SK-MEL-5 (cell line): Measurements from ENCODE around the gene ATP9B. TPM values are rescaled to one million over a fixed set of nuclear protein-coding genes. Genes with fewer than 3 reads are reported as not detected.
"Not testable (repeated sequence)": the region's sequence is repeated elsewhere in the genome, so short reads cannot be mapped to it uniquely, and the experiment has no call there.

Experiments used
- DNase-seq: peaks from one replicate; pipeline ENCODE4 v3.0.0-alpha.2; 2016; ENCODE audit warnings: low read depth, low spot score
- in situ Hi-C: cut with HindIII; loops from 2 replicates; pipeline ENCODE4 v1.10.0; 2016; ENCODE audit warnings: low sequenced_read_pairs, high pct_unique_total_duplicates, low pct_unique_long_range_greater_than_20kb
- total RNA-seq: library from RNA; depleted of rRNA; stranded (reverse); fragments of >200 nt; shearing (Covaris generic); gene quantifications from 2 replicates; pipeline ENCODE4 v1.2.3, GENCODE V29; 2014

The ATP9B gene
- total RNA-seq, 1 experiment from 2014 or later, result 6.8 TPM

DNA sequence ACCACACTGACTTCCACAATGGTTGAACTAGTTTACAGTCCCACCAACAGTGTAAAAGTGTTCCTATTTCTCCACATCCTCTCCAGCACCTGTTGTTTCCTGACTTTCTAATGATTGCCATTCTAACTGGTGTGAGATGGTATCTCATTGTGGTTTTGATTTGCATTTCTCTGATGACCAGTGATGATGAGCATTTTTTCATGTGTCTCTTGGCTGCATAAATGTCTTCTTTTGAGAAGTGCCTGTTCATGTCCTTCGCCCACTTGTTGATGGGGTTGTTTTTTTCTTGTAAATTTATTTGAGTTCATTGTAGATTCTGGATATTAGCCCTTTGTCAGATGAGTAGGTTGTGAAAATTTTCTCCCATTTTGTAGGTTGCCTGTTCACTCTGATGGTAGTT lies 216.0 kb downstream of the ATP9B start:
- in situ Hi-C loops, result not testable (repeated sequence)

DNA sequence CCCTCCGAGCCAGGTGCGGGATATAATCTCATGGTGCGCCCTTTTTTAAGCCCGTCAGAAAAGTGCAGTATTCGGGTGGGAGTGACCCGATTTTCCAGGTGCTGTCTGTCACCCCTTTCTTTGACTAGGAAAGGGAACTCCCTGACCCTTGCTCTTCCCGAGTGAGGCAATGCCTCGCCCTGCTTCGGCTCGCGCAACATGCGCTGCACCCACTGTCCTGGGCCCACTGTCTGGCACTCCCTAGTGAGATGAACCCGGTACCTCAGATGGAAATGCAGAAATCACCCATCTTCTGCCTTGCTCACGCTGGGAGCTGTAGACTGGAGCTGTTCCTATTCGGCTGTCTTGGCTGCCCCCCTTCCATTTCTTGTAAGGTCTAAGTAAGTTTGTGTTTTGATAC lies 221.2 kb downstream of the ATP9B start:
- in situ Hi-C loops, DNase-seq: not testable (repeated sequence)

More for the DNA sequence above, 216.0 kb downstream of the ATP9B start:
- not testable (repeated sequence) for DNase-seq

DNA sequence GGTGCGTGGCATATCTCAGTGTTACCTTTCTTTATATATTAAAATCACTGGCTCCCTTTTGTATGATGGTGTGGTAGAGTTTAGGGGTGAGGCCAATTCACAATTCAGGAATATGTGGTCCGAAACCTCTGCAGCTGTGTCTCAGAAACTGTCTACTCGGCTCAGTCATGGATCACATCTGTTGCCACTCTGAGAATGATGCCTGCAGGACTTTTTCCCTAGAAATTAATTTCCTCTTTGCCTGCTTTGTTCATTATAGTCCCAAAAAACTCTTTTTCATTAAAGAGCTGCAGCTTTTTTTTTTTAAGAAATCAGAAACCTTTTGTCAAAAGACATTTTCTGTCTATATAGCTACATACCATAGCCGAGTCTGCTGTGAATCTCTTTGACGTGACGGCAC lies 221.7 kb downstream of the ATP9B start:
- no peak for DNase-seq
- in situ Hi-C loops, result no loop called here

DNA sequence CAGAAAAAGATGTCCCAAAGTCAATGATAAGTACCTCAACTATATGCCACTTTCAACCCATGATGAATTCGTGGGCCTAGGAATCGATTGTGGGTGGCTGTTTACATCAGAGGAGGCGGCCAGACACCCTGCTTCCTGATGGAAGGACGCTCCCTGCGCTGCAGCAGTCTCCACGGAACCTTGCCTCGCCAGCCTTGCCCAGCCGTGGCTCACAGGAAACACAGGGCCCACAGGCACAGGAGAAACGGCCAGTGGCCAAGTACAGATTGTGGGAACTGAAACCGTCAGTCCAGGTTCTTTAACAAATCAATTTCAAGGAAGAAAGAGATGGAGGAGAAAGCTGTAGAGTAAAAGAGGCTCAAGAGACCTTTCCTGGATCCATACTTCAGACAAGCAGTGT lies 225.0 kb downstream of the ATP9B start:
- DNase-seq, result no peak
- in situ Hi-C loops, result no loop called here

DNA sequence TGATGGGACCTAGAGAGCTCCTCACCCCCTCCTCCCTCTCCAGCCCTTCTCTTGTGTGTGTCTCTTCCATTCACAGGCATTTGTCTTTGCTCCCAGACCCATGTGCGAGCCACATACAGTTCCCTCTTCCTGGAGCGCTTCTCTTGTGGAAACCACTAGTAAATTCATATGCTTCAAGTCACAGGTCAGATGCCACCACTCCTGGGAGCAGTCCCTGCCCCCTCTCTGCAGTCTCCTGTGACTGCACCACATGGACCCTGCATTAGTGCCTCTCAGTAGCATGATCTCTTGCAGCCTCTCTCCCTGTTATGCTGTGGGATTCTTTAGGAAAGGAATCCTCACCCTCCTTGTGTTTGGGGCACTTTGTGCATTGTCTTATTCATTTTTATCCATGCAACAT lies 230.1 kb downstream of the ATP9B start:
- in situ Hi-C loops, result no loop called here
- no peak for DNase-seq

DNA sequence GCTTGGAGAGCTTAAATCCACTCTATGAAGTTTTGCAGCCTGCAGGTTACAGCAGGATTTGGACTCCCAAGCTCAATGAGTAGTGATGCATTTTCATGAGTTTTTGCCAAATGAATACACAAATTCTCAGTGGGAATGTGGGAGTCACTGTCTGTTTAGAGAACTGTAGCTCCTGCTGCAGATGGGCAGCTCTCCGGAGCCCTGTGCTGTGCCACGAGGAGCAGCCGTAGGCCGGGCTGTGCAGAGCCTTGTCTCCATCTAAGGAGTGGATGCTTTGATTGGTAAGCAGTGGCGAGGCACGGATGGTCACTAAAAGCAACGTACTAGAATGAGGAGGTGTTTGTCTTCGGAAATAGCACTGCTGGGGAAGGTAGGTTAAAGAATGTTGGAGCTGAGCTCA lies 230.5 kb downstream of the ATP9B start:
- in situ Hi-C loops, result no loop called here
- DNase-seq, result no peak

DNA sequence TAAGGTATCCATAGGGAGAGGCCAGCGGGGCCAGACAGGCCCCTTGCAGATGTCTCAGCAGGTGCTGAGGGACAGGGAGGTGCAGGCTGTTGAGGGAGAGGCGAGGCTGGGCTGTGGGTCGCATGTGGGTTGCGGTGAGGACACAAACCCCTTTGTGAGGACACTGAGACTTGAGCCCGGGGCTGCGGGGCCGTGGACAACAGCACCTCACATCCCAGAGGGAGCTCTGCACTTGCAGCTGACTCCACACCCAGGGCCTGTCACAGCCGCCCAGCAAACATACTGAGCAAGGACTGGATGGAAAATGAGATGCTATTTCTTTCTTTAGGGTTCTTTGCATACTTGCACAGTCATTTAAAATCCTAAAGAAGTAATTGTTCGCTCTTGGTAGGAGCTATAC lies 231.2 kb downstream of the ATP9B start:
- no peak for DNase-seq
- in situ Hi-C loops, result no loop called here

DNA sequence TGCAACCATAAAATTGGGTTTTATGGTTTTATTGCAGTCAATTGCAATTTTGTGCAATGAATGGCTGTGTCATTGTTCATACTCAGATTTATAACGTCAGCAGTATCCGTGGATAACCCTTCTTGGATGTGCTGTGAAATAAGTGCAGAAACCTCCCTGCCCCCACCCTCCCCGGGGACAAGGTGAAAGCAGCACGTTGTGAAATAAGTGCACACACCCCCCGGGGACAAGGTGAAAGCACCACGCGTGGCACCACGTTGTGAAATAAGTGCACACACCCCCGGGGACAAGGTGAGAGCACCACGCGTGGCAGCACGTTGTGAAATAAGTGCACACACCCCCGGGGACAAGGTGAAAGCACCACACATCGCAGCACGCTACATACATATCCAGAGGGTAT lies 232.9 kb downstream of the ATP9B start:
- DNase-seq, result no peak
- in situ Hi-C loops, result no loop called here

DNA sequence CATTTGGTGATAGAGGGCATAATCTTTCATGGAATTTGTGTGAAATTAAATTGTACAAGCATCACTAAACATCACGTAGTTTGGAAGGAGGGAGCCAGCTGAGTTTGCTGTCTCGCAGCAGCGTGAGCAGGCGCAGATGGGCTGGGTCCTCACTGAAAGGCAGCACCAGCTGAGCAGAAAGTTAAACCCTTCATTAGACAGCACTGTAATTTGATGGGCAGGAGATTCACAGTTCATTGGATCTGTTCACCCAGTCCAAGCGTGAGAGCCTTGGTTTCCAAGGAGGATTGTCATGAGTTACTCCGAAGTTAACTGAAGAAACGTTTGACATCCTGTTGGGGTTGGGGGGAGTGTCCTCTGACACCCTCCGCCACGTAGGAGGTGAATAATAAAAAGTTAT lies 236.7 kb downstream of the ATP9B start:
- in situ Hi-C loops, result no loop called here

DNA sequence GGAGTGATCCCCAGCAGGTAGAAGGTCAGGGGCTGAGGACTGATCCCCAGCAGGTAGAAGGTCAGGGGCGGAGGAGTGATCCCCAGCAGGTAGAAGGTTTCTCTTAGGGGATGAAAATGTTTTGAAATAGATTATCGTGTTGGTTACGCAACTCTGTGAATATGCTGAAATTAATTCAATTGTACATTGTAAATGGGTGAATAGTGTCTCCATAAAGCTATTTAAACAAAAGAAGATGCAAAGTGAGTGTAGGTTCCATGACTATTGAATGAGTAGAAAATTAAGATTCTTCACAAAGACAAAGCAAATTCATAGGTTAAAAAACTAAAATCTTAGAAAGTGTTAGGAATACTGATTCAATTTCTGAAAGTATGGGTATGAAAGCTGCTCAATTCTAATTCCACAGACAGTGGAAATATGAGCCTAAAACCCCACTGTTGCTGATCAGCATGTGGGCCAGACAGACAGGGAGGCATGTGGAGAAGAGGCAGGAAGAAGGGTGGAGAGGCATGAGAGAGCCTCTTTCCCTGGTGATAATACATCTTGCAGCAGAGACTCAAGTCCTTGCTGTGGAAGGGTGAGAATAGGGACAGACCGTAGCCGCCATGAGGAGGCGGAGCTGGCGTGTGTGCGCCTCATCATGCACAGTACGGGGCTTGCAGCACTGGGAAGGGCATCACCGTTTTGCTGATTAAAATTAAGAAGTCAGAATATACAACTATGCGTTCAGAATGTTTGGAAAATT lies 240.6 kb downstream of the ATP9B start:
- DNase-seq, result no peak
- in situ Hi-C loops, result no loop called here

More for the DNA sequence above, 236.7 kb downstream of the ATP9B start:
- DNase-seq, result no peak

DNA sequence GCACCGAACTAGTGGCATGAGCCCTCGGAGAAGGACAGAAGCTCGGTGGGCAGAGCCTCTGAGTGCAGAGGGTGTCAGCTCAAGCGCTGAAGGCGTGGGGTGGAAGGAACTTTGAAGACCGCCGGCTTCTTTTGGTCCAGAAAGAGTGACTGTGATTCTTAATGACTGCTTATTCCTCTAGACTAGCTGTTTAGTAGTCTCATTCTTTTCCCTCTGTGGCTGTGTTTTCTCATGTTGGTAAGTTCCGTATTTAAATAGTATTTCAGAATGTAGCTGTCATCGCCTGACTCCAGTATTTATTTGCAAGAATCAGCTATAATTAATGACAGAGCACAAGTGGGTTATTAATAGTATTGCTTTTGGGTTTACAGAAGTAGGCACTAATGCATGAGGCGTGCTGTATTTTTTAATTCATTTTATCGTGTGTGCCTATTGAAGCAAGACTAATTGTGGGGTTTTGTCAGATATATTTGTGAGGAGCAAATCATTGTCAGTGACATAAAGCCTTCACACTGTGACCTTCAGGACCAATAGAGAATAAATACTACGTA lies 245.7 kb downstream of the ATP9B start:
- in situ Hi-C loops, result no loop called here

DNA sequence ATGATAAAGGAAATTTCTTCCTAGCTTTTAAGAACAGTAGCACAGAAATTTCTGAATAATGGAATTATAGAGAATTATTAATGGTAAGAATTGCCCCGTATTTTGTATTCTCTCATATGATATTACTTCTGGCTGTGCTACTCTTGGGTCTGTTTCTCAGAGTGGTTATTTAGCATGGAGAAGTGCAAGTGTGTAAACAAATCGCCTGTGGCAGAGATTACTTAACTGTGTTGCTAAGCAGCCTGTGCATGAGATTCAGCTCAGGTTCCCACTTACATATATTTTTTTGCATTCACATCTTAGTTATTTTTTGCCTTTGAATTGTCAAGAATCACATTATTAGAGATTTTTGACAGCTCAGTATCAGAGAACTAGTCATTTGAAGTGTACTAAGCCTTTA lies 246.4 kb downstream of the ATP9B start:
- DNase-seq, result no peak
- in situ Hi-C loops, result no loop called here

More for the DNA sequence above, 245.7 kb downstream of the ATP9B start:
- no peak for DNase-seq

DNA sequence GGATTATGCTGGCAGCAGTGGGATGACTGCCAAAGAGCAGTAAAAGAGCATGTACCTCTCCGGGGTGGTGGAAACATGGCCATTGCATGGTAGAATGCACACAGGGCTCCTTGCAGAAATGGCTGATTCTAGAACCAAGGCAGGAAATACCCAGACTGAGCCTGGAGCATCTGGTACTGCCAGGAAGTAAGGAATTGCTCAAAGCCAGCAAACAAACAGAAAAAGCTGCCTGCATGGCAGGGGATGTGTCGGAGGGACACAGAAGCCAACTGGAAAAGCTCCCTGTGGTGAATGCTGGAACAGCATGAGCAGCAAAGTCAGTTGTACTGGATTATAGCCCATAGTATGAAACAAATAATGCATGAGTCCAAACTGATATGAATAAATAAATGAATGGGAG lies 248.5 kb downstream of the ATP9B start:
- no peak for DNase-seq
- in situ Hi-C loops, result no loop called here

DNA sequence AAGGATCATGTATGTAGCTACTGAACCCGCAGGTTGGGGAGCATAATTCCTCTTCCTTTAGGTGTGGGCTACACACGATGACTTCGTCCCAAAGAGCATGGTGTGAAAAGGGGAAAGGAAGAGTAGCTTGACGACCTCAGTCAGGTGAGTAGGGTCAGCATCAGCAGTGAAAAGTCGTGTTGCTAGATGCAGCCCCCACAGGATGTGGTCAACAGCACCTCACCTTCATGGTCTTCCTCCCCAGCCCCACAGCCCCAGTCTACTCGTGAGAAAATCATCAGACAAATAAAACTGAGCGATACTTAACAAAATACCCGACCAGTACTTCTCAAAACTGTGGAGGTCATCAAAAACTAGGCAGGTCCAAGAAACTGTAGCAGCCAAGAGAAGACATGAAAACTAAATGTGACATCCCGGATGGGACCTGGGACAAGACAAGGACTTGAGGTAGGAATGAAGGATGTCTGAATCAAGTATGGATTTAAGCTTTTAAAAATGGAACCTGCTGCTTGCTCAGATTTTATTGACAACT lies 249.0 kb downstream of the ATP9B start:
- in situ Hi-C loops, result no loop called here

DNA sequence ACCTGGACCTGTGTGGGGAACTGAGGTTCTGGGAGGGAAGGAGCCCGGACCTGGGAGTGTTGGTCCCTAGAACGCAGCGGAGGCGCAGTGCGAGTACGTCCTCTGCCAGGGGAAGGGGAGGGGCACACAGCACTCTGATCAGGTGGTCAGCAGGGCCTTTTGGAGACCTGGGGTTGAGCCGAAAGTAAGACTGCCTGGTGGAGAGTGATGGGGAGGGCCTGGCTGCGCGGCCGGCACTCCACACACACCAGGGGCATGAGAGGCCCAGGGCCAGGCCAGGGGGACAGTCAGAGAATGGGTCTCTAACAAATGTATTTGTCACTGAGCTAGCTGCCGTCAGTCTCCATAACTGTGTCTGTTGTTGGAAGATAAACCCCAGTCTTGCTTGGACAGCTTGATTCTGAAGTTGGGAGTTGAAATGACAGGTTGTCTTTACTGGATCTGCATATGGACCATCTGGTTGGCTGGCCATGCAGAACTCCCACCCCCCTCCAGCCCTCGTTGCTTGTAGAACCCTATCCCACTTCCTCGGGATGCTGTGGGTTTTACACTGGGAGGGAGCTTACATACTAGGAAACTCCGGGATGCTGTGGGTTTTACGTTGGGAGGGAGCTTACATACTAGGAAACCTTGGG lies 251.1 kb downstream of the ATP9B start:
- no peak for DNase-seq
- in situ Hi-C loops, result no loop called here

More for the DNA sequence above, 249.0 kb downstream of the ATP9B start:
- no peak for DNase-seq

DNA sequence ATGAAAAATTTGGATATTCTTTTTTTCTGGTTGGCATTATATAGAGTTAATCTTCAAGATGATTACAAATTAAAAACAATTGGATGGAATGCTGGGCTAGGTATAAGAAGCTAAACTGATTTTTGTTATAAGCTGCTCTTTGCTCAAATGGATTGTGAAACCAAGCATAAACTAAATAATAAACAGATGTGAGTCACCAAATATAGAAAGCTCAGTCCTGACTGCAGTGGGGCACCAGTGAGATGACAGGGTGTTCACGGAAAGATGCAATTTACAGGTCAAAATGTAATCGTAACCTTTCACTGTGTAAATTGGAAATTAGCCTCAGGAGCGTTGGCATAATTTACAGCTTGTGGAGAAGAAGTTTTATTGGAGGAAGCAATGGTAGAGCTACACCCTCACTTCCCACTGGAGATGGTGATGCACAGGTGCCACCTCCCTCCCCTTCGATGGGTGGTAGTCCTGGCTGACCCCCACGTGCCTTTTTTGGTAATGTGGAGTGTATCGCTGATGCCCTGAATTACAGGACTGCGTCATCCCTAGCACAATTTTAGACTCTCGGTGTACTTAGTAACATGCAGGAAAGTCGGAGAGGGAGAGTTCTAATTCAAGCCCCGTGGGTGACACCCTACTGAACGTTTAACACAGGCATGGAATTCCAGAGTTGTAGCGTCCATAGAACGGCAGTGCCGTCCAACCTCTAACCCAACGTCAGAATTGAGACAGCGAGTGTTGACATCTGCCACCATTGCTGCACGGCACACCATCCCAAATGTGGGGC lies 252.6 kb downstream of the ATP9B start:
- in situ Hi-C loops, result no loop called here
- no peak for DNase-seq

DNA sequence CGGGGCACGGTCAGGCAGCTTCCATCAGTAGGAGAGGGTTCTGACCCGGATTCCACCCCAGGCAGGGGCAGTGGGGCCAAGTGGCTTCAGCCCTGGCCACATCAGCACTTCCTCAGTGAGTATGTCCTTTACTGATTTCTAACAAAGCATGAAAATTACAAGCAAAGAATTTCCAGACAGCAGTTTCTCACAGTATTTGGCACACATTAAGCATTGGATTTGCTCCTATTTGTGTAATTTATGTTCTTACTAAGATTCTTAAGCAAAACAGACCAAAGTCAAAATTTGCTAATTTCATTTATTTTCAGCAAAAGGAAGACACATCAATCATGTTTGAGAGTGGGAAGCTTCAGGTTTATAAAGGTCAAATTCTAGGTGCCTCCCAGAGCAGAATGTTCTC lies 253.2 kb downstream of the ATP9B start:
- in situ Hi-C loops, result no loop called here

DNA sequence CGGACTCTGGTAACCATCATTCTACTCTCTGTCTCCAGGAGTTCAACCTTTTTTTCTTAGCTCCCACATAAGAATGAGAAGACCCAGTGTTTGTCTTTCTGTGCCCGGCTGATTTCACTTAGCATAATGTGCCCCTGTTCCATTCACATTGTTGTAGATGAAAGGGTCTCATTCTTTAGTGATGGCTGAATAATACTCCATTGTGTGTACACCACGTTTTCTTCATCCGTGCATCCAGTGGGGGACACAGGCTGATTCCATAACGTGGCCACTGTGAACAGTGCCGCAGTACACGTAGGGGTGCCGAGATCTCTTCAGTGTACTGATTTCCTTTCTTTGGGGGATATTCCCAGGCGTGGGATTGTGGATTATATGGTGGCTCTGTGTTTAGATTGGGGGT lies 254.3 kb downstream of the ATP9B start:
- DNase-seq, result peak; percentile 40
- in situ Hi-C loops, result no loop called here

More for the DNA sequence above, 253.2 kb downstream of the ATP9B start:
- DNase-seq, result no peak
